ENCODE results near the gene ATXN2L. TPM values are rescaled to one million over a fixed set of nuclear protein-coding genes. Genes with fewer than 3 reads are reported as not detected.

The ATXN2L gene
- total RNA-seq, 1 donor: 62.6 TPM

- no peak for TF ChIP-seq CTCF (IDR thresholded peaks at IDR 0.05; ENCODE audit: extremely low read depth, low read depth, low read length)
- no peaks in the 10 kb centered on the region for H3K27me3 ChIP-seq (ENCODE audit: insufficient read depth, low read length)
- peak within 1 kb of the TSS; percentile 41 for H3K27ac ChIP-seq (ENCODE audit: low read depth, low read length)
- peaks cover 9% of the 10 kb centered on the region for H3K36me3 ChIP-seq (ENCODE audit: insufficient read depth, low read length)
- no peaks in the 10 kb centered on the region for H3K79me2 ChIP-seq (ENCODE audit: insufficient read depth, low read length)
- peak within 1 kb of the TSS; percentile 78 for H3K4me3 ChIP-seq (ENCODE audit: insufficient read depth, low read length)
- peaks cover 14% of the 10 kb centered on the region for H3K4me1 ChIP-seq (ENCODE audit: insufficient read depth, low read length)
- no peaks in the 10 kb centered on the region for H3K9me3 ChIP-seq (ENCODE audit: low read depth, low read length)
- H3K4me2 ChIP-seq (ENCODE audit: insufficient read depth, low read length): peak within 1 kb of the TSS; percentile 92
- DNase-seq (ENCODE audit: insufficient read length, low spot score, missing footprints): peak; percentile 54
- H2AFZ ChIP-seq (ENCODE audit: low read length): peak within 1 kb of the TSS; percentile 88
- peaks cover 6% of the 10 kb centered on the region for H4K20me1 ChIP-seq (ENCODE audit: insufficient read depth, low read length)
Measured at GRCh38 chr16:28878083-28878926, 55.5 kb downstream of the ATXN2L start, which contains the start of gene ATP2A1. ATP2A1 (plus strand) TSS chr16:28878488; CDS start chr16:28878672, 184 bp downstream.

GRCh38 chr16:28879261-28879840 is 56.6 kb downstream of the ATXN2L start:
- H3K36me3 ChIP-seq (ENCODE audit: insufficient read depth, low read length): peaks cover 1% of the 10 kb centered on the region
- peak overlapping the region; percentile 41 for H3K27ac ChIP-seq (ENCODE audit: low read depth, low read length)
- peaks cover 14% of the 10 kb centered on the region for H3K4me1 ChIP-seq (ENCODE audit: insufficient read depth, low read length)
- peak overlapping the region; percentile 92 for H3K4me2 ChIP-seq (ENCODE audit: insufficient read depth, low read length)
- DNase-seq (ENCODE audit: insufficient read length, low spot score, missing footprints): peak; percentile 89
- no peaks in the 10 kb centered on the region for H3K9me3 ChIP-seq (ENCODE audit: low read depth, low read length)
- H3K4me3 ChIP-seq (ENCODE audit: insufficient read depth, low read length): peak overlapping the region; percentile 78
- no peak for TF ChIP-seq CTCF (IDR thresholded peaks at IDR 0.05; ENCODE audit: extremely low read depth, low read depth, low read length)
- H3K79me2 ChIP-seq (ENCODE audit: insufficient read depth, low read length): no peaks in the 10 kb centered on the region
- H3K27me3 ChIP-seq (ENCODE audit: insufficient read depth, low read length): no peaks in the 10 kb centered on the region
- peak overlapping the region; percentile 88 for H2AFZ ChIP-seq (ENCODE audit: low read length)
- no peaks in the 10 kb centered on the region for H4K20me1 ChIP-seq (ENCODE audit: insufficient read depth, low read length)

- Histone ChIP-seq H3K27me3 (ENCODE audit: insufficient read depth, low read length) (no peaks in the 10 kb centered on the region), H3K36me3 (ENCODE audit: insufficient read depth, low read length) (no peaks in the 10 kb centered on the region), H2AFZ (ENCODE audit: low read length) (peak overlapping the region; percentile 88), H3K9me3 (ENCODE audit: low read depth, low read length) (no peaks in the 10 kb centered on the region), H3K4me2 (ENCODE audit: insufficient read depth, low read length) (peak overlapping the region; percentile 92), H3K4me3 (ENCODE audit: insufficient read depth, low read length) (peak overlapping the region; percentile 78), H3K4me1 (ENCODE audit: insufficient read depth, low read length) (peaks cover 14% of the 10 kb centered on the region), H3K27ac (ENCODE audit: low read depth, low read length) (peak overlapping the region; percentile 41), H4K20me1 (ENCODE audit: insufficient read depth, low read length) (no peaks in the 10 kb centered on the region), H3K79me2 (ENCODE audit: insufficient read depth, low read length) (no peaks in the 10 kb centered on the region)
- no peak for TF ChIP-seq CTCF (IDR thresholded peaks at IDR 0.05; ENCODE audit: extremely low read depth, low read depth, low read length)
- DNase-seq (ENCODE audit: insufficient read length, low spot score, missing footprints): peak; percentile 100
Measured at GRCh38 chr16:28879841-28880588, 57.2 kb downstream of the ATXN2L start.
